ENCODE data around the gene PDZK1IP1. TPM values are rescaled to one million over a fixed set of nuclear protein-coding genes. Genes with fewer than 3 reads are reported as not detected.
A peak's percentile ranks its signal among the peaks of the same experiment; 100 is the strongest.

The PDZK1IP1 gene
- total and polyA plus RNA-seq, 2 of the 13 experiments (the other 11 are each of a cell fraction or from before 2014, with no cell fraction given), result 0.24 to 1.6 TPM

DNA sequence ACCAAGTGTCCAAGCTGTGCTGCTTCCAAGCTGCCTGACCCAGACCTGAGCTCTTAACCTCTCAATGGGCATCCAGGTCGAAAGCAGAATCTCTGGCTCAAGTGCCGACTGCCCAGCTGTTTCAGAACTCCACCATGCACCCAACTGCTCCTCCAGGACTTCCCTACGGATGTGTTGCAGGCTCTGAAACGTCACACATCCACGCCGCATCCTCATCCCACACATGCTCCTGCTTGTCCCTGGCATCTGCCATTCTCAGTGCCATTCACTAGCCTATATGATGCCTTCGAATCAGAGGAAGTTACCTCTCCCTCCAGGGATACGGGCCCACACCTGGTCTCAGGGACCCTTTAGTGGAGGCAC is 11.2 kb downstream of the PDZK1IP1 start:
- Histone ChIP-seq H3K27me3 (ENCODE audit: control insufficient read depth in 1 of 2, insufficient read depth in 2 of 2, low read length in 2 of 2) (no peaks in the 10 kb centered on the region; a peak in 1 of 5 replicates), H3K4me3 (replicated peaks in 1 of 3; ENCODE audit: insufficient read depth in 1 of 3, low read depth in 2 of 3, low read length in 3 of 3) (peak overlapping the region in 1 of 3 experiments; percentile 76; a peak in 1 of 6 replicates), H2AFZ (ENCODE audit: low read length) (no peak overlapping the region), H3K9ac (ENCODE audit: insufficient read depth, low read depth, low read length) (peak overlapping the region; percentile 46; the same call in 1 of the 2 replicates), H3K4me1 (ENCODE audit: insufficient read depth, low read length) (peaks cover 79% of the 10 kb centered on the region), H3K36me3 (replicated peaks in 1 of 2; ENCODE audit: control insufficient read depth in 1 of 2, insufficient read depth in 2 of 2, low read length in 2 of 2) (no peaks in the 10 kb centered on the region), H4K20me1 (ENCODE audit: insufficient read depth, low read length) (no peaks in the 10 kb centered on the region), H3K4me2 (ENCODE audit: low read depth, low read length) (peak overlapping the region; percentile 99), H3K9me3 (ENCODE audit: low read length) (no peaks in the 10 kb centered on the region), H3K79me2 (ENCODE audit: insufficient read depth, low read length) (no peaks in the 10 kb centered on the region), H3K27ac (ENCODE audit: extremely low read length, insufficient read depth, low read length) (no peak overlapping the region)
- intact Hi-C loops (cut with micrococcal nuclease; ENCODE audit: unreplicated experiment) (loop anchor here (1.0 kb wide), 2 partner anchors 85 to 246 kb away; no protein-coding TSS in a partner anchor), in situ Hi-C loops (cut with HindIII; ENCODE audit: extremely low pct_ligation_motif_present, low pct_unique_long_range_greater_than_20kb) (loop anchor here (25.0 kb wide), 1 partner anchor 534 kb away; no protein-coding TSS in a partner anchor)
- FAIRE-seq (no peak), ATAC-seq (no peak), DNase-seq (ENCODE audit: low spot score) (no peak)
- 92% methylated on average over 7 of the region's 8 CpGs for WGBS (ENCODE audit: low lambda C conversion rate)
- POLR2A ChIA-PET, result interaction anchor here (0.8 to 7.5 kb wide), 9 partner anchors 12 to 259 kb away, joined by 3 to 168 read pairs (median 7); partner anchors contain the start of genes CMPK1, FOXD2, PDZK1IP1 and STIL
- CTCF ChIA-PET (ENCODE audit: low intra/inter-chr PET ratio, low total read pairs), result interaction anchor here (1.4 to 3.1 kb wide), 2 partner anchors 14 to 84 kb away, joined by 10 to 46 read pairs; no protein-coding TSS in a partner anchor
- no TSS peak for BruUV-seq (replicated peaks)
- no peak for TF ChIP-seq ZNF777 (CRISPR knock-in tag; IDR thresholded peaks at IDR 0.05)
- TF ChIP-seq, protein P1, sequence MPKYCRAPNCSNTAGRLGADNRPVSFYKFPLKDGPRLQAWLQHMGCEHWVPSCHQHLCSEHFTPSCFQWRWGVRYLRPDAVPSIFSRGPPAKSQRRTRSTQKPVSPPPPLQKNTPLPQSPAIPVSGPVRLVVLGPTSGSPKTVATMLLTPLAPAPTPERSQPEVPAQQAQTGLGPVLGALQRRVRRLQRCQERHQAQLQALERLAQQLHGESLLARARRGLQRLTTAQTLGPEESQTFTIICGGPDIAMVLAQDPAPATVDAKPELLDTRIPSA (CRISPR knock-in tag; IDR thresholded peaks at IDR 0.05; ENCODE audit: borderline replicate concordance), result no peak
- no peak for TF ChIP-seq ZNF660 (CRISPR knock-in tag; IDR thresholded peaks at IDR 0.05; ENCODE audit: borderline replicate concordance, low read depth)
- TF ChIP-seq ZNF225 (CRISPR knock-in tag; IDR thresholded peaks at IDR 0.05), result no peak
- TF ChIP-seq SUZ12 (IDR thresholded peaks at IDR 0.05; ENCODE audit: low read depth, low read length), result no peak
- no peak for TF ChIP-seq JUN (CRISPR knock-in tag; IDR thresholded peaks at IDR 0.05)
- no peak for TF ChIP-seq ZFP36L1 (CRISPR knock-in tag; IDR thresholded peaks at IDR 0.05)
- no peak for TF ChIP-seq ZNF772 (CRISPR knock-in tag; IDR thresholded peaks at IDR 0.05)
- no peak for TF ChIP-seq GATAD2A (CRISPR knock-in tag; IDR thresholded peaks at IDR 0.05)
- no peak for TF ChIP-seq HOXA3 (CRISPR knock-in tag; IDR thresholded peaks at IDR 0.05)
- no peak for TF ChIP-seq MEIS1 (CRISPR knock-in tag; IDR thresholded peaks at IDR 0.05; ENCODE audit: borderline replicate concordance)
- TF ChIP-seq KLF6 (CRISPR knock-in tag; IDR thresholded peaks at IDR 0.05), result no peak
- no peak for TF ChIP-seq SMAD1 (CRISPR knock-in tag; IDR thresholded peaks at IDR 0.05; ENCODE audit: borderline replicate concordance, low read depth)
- TF ChIP-seq, protein P2, sequence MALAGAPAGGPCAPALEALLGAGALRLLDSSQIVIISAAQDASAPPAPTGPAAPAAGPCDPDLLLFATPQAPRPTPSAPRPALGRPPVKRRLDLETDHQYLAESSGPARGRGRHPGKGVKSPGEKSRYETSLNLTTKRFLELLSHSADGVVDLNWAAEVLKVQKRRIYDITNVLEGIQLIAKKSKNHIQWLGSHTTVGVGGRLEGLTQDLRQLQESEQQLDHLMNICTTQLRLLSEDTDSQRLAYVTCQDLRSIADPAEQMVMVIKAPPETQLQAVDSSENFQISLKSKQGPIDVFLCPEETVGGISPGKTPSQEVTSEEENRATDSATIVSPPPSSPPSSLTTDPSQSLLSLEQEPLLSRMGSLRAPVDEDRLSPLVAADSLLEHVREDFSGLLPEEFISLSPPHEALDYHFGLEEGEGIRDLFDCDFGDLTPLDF (CRISPR knock-in tag; IDR thresholded peaks at IDR 0.05), result no peak
- no peak for TF ChIP-seq NRL (CRISPR knock-in tag; IDR thresholded peaks at IDR 0.05; ENCODE audit: borderline replicate concordance)
- no peak for TF ChIP-seq PAX8 (CRISPR knock-in tag; IDR thresholded peaks at IDR 0.05; ENCODE audit: borderline replicate concordance)
- TF ChIP-seq, protein P3, sequence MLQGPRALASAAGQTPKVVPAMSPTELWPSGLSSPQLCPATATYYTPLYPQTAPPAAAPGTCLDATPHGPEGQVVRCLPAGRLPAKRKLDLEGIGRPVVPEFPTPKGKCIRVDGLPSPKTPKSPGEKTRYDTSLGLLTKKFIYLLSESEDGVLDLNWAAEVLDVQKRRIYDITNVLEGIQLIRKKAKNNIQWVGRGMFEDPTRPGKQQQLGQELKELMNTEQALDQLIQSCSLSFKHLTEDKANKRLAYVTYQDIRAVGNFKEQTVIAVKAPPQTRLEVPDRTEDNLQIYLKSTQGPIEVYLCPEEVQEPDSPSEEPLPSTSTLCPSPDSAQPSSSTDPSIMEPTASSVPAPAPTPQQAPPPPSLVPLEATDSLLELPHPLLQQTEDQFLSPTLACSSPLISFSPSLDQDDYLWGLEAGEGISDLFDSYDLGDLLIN (CRISPR knock-in tag; IDR thresholded peaks at IDR 0.05; ENCODE audit: borderline replicate concordance), result no peak

All from HepG2 (cell line).